Right lobe of liver (tissue), 4 donors: ENCODE measurements around the gene AVL9.

ENCODE experiments used
- CTCF ChIP-seq, 4 donors: fragments of 200-600 bp in 3 of 4; fragments of 450-650 bp in 1 of 4; IDR thresholded peaks; one replicate each; pipeline versions ENCODE4 v1.5.1 to v1.8.0; 2016 to 2022; ENCODE audit warnings: antibody characterized with exemption in 4 of 4, mild to moderate bottlenecking in 2 of 4
- POLR2A ChIP-seq: fragments of 450-650 bp; IDR thresholded peaks from one replicate; pipeline ENCODE4 v1.6.1; 2017; ENCODE audit warnings: antibody characterized with exemption, mild to moderate bottlenecking
- donor health status: DM: no; HTN: no; CAD: no.
- donor health status: DM: no; HTN: no; CAD: no.
- donor health status: DM: no; HTN: yes; CAD: no.

- TF ChIP-seq CTCF (IDR thresholded peaks at IDR 0.05) (no peak), POLR2A (no peak)
Observed at GRCh38 chr7:32502728-32503127, 7.4 kb downstream of the AVL9 start.
